PC-3 (cell line): ENCODE measurements around the gene GDAP1L1.

Experiments used
- CTCF ChIP-seq: fragments of 300-600 bp; sonication (generic); conservative IDR thresholded peaks from 2 replicates; pipeline ENCODE4 v1.5.1; 2017; ENCODE audit warnings: antibody characterized with exemption, low read depth, mild to moderate bottlenecking, low read length
- EZH2 ChIP-seq: fragments of 300-600 bp; sonication (generic); IDR thresholded peaks from one replicate; pipeline ENCODE4 v1.6.1; 2017; ENCODE audit warnings: antibody characterized with exemption, mild to moderate bottlenecking, low read length; ENCODE audit not compliant: unreplicated experiment

- TF ChIP-seq CTCF (peak; percentile 15; the same call in 1 of the 2 replicates), EZH2 (no peak)
Measured at GRCh38 chr20:44222633-44223368, 24.3 kb upstream of the GDAP1L1 start.
